Measurements from ENCODE around the gene ZNRF3. TPM values are rescaled to one million over a fixed set of nuclear protein-coding genes. Genes with fewer than 3 reads are reported as not detected.

The ZNRF3 gene
- polyA plus RNA-seq, 1 experiment = 1.4 TPM

- no peaks in the 10 kb centered on the region for H3K9me3 ChIP-seq (ENCODE audit: control insufficient read depth, insufficient read depth, low read length)
- ChIA-PET POLR2A (no interaction called here), CTCF (no interaction called here)
- no peak overlapping the region for H3K4me3 ChIP-seq (ENCODE audit: low read depth, low read length)
- H3K27ac ChIP-seq (ENCODE audit: low read depth, low read length) = no peak overlapping the region
- no peak for TF ChIP-seq CTCF (IDR thresholded peaks at IDR 0.05; ENCODE audit: low read depth, low read length)
- no peaks in the 10 kb centered on the region for H3K27me3 ChIP-seq (ENCODE audit: control insufficient read depth, insufficient read depth, low read length)
- no peak for DNase-seq (ENCODE audit: low read depth, low spot score)
Observed at GRCh38 chr22:28869736-28870135, 13.6 kb upstream of the ZNRF3 start.

GRCh38 chr22:28873183-28873963 lies 10.0 kb upstream of the ZNRF3 start:
- Histone ChIP-seq H3K9me3 (ENCODE audit: control insufficient read depth, insufficient read depth, low read length) (no peaks in the 10 kb centered on the region), H3K27me3 (ENCODE audit: control insufficient read depth, insufficient read depth, low read length) (no peaks in the 10 kb centered on the region), H3K27ac (ENCODE audit: low read depth, low read length) (no peak overlapping the region), H3K4me3 (ENCODE audit: low read depth, low read length) (no peak overlapping the region)
- no peak for TF ChIP-seq CTCF (IDR thresholded peaks at IDR 0.05; ENCODE audit: low read depth, low read length)
- POLR2A ChIA-PET = no interaction called here
- CTCF ChIA-PET = interaction anchor here (0.7 kb wide), 1 partner anchor 17 kb away, joined by 5 read pairs; no protein-coding TSS in a partner anchor
- DNase-seq (ENCODE audit: low read depth, low spot score) = no peak

- Histone ChIP-seq H3K27ac (ENCODE audit: low read depth, low read length) (no peak overlapping the region), H3K9me3 (ENCODE audit: control insufficient read depth, insufficient read depth, low read length) (no peaks in the 10 kb centered on the region), H3K27me3 (ENCODE audit: control insufficient read depth, insufficient read depth, low read length) (no peaks in the 10 kb centered on the region), H3K4me3 (ENCODE audit: low read depth, low read length) (no peak overlapping the region)
- ChIA-PET POLR2A (no interaction called here), CTCF (no interaction called here)
- no peak for TF ChIP-seq CTCF (IDR thresholded peaks at IDR 0.05; ENCODE audit: low read depth, low read length)
- DNase-seq (ENCODE audit: low read depth, low spot score) = no peak
Observed at GRCh38 chr22:28874061-28874460, 9.3 kb upstream of the ZNRF3 start.

- H3K9me3 ChIP-seq (ENCODE audit: control insufficient read depth, insufficient read depth, low read length) = no peaks in the 10 kb centered on the region
- ChIA-PET POLR2A (no interaction called here), CTCF (no interaction called here)
- TF ChIP-seq CTCF (IDR thresholded peaks at IDR 0.05; ENCODE audit: low read depth, low read length) = no peak
- H3K4me3 ChIP-seq (ENCODE audit: low read depth, low read length) = no peak overlapping the region
- DNase-seq (ENCODE audit: low read depth, low spot score) = no peak
- H3K27ac ChIP-seq (ENCODE audit: low read depth, low read length) = no peak overlapping the region
- H3K27me3 ChIP-seq (ENCODE audit: control insufficient read depth, insufficient read depth, low read length) = no peaks in the 10 kb centered on the region
Observed at GRCh38 chr22:28874811-28875320, 8.5 kb upstream of the ZNRF3 start.

GRCh38 chr22:28882545-28882877 lies 861 bp upstream of the ZNRF3 start:
- DNase-seq (ENCODE audit: low read depth, low spot score) = no peak
- Histone ChIP-seq H3K9me3 (ENCODE audit: control insufficient read depth, insufficient read depth, low read length) (no peaks in the 10 kb centered on the region; the same call in 1 of the 2 replicates), H3K27me3 (ENCODE audit: control insufficient read depth, insufficient read depth, low read length) (no peaks in the 10 kb centered on the region), H3K27ac (ENCODE audit: low read depth, low read length) (no peak overlapping the region), H3K4me3 (ENCODE audit: low read depth, low read length) (peak overlapping the region; percentile 74)
- ChIA-PET CTCF (interaction anchor here (1.6 kb wide), 1 partner anchor 272 kb away, joined by 4 read pairs; no protein-coding TSS in a partner anchor), POLR2A (interaction anchor here (0.7 kb wide), 1 partner anchor 20 kb away, joined by 4 read pairs; no protein-coding TSS in a partner anchor)
- TF ChIP-seq CTCF (IDR thresholded peaks at IDR 0.05; ENCODE audit: low read depth, low read length) = no peak
